Left ventricle myocardium inferior (tissue), 1 donor: Measurements from ENCODE around the gene ZNRF1. TPM values are rescaled to one million over a fixed set of nuclear protein-coding genes. Genes with fewer than 3 reads are reported as not detected.

ENCODE experiments used
- DNase-seq: peaks from one replicate; pipeline ENCODE4 v3.0.0-alpha.2; 2020
- H3K27ac ChIP-seq: fragments of 200-600 bp; replicated peaks from 2 replicates; pipeline ENCODE4 v1.8.0; 2021
- H3K27me3 ChIP-seq: fragments of 200-600 bp; 2 replicates; pipeline ENCODE4 v1.8.0; 2021; ENCODE audit warnings: low read depth
- H3K36me3 ChIP-seq: fragments of 200-600 bp; 2 replicates; pipeline ENCODE4 v1.8.0; 2021
- H3K4me1 ChIP-seq: fragments of 200-600 bp; 2 replicates; pipeline ENCODE4 v1.8.0; 2021
- H3K4me3 ChIP-seq: fragments of 200-600 bp; 2 replicates; pipeline ENCODE4 v1.8.0; 2021; ENCODE audit warnings: mild to moderate bottlenecking, moderate library complexity
- H3K9me3 ChIP-seq: fragments of 200-600 bp; replicated peaks from 2 replicates; pipeline ENCODE4 v1.8.0; 2021
- CTCF ChIP-seq: fragments of 200-600 bp; IDR thresholded peaks from 2 replicates; pipeline ENCODE4 v1.8.0; 2021; ENCODE audit warnings: antibody characterized with exemption, mild to moderate bottlenecking, borderline replicate concordance
- intact Hi-C: fragments of 100-400 bp; cut with micrococcal nuclease; formaldehyde crosslinking; loops from one replicate; pipeline ENCODE4 v1.11.0; 2022
- long read RNA-seq: library from polyadenylated mRNA; unstranded; transcript quantifications from one replicate; pipeline ENCODE4 v2.0.0, GENCODE V29; 2021
- total RNA-seq: library from RNA; stranded (reverse); fragmentation: NEBNext Ultra II Directional; extraction: Animal tissue kit (Norgen Biotek cat#: 25700); gene quantifications from one replicate; pipeline ENCODE4 v1.2.1, GENCODE V29; 2021
- donor health status: DM: no; HTN: yes; CAD: no; lungs with severe emphysema.

The ZNRF1 gene
- 22.3 TPM for total RNA-seq
- long read RNA-seq, full-length matches to known transcripts: 52 of 64 reads
- long read RNA-seq, partial matches to known transcripts: 1 of 64 reads
- long read RNA-seq, other reads (novel, unspliced or antisense): 11 of 64 reads

GRCh38 chr16:74998481-74999218 is at the start of gene ZNRF1:
TSS of gene ZNRF1 (plus strand) at chr16:74999024. CDS start at chr16:74999672, 648 bp downstream.
- intact Hi-C loops: loop anchor here (5.0 kb wide), 1 partner anchor 119 kb away; the partner anchor contains the start of gene LDHD
- Histone ChIP-seq H3K27ac (peak within 1 kb of the TSS; percentile 92), H3K4me3 (peak within 1 kb of the TSS; percentile 99), H3K9me3 (no peaks in the 10 kb centered on the region), H3K27me3 (no peaks in the 10 kb centered on the region), H3K36me3 (no peaks in the 10 kb centered on the region), H3K4me1 (peaks cover 52% of the 10 kb centered on the region)
- peak; percentile 88 for DNase-seq
- TF ChIP-seq CTCF: peak; percentile 84

- H3K9me3 ChIP-seq: no peaks in the 10 kb centered on the region
- no peak for TF ChIP-seq CTCF
- intact Hi-C loops: no loop called here
- H3K4me1 ChIP-seq: peaks cover 6% of the 10 kb centered on the region
- H3K4me3 ChIP-seq: no peak overlapping the region
- H3K27ac ChIP-seq: no peak overlapping the region
- H3K36me3 ChIP-seq: peaks cover 75% of the 10 kb centered on the region
- no peaks in the 10 kb centered on the region for H3K27me3 ChIP-seq
- no peak for DNase-seq
Measured at GRCh38 chr16:74949309-74949708, 49.5 kb upstream of the ZNRF1 start.

GRCh38 chr16:74950511-74950910 is 48.3 kb upstream of the ZNRF1 start:
- no peak overlapping the region for H3K27ac ChIP-seq
- H3K36me3 ChIP-seq: peaks cover 81% of the 10 kb centered on the region
- no peaks in the 10 kb centered on the region for H3K27me3 ChIP-seq
- peaks cover 6% of the 10 kb centered on the region for H3K4me1 ChIP-seq
- intact Hi-C loops: no loop called here
- TF ChIP-seq CTCF: no peak
- no peak for DNase-seq
- no peak overlapping the region for H3K4me3 ChIP-seq
- H3K9me3 ChIP-seq: no peaks in the 10 kb centered on the region

- Histone ChIP-seq H3K4me1 (peaks cover 6% of the 10 kb centered on the region), H3K27me3 (no peaks in the 10 kb centered on the region), H3K36me3 (peaks cover 81% of the 10 kb centered on the region), H3K9me3 (no peaks in the 10 kb centered on the region), H3K27ac (no peak overlapping the region), H3K4me3 (no peak overlapping the region)
- no peak for DNase-seq
- intact Hi-C loops: no loop called here
- TF ChIP-seq CTCF: no peak
Measured at GRCh38 chr16:74951206-74951605, 47.6 kb upstream of the ZNRF1 start.

GRCh38 chr16:74951681-74952080 is 47.1 kb upstream of the ZNRF1 start:
- Histone ChIP-seq H3K27me3 (no peaks in the 10 kb centered on the region), H3K27ac (no peak overlapping the region), H3K36me3 (peaks cover 81% of the 10 kb centered on the region), H3K4me1 (peaks cover 6% of the 10 kb centered on the region), H3K9me3 (no peaks in the 10 kb centered on the region), H3K4me3 (no peak overlapping the region)
- TF ChIP-seq CTCF: no peak
- intact Hi-C loops: no loop called here
- DNase-seq: no peak
